Right atrium auricular region (tissue), 2 donors: ENCODE measurements around the gene AR. TPM values are rescaled to one million over a fixed set of nuclear protein-coding genes. Genes with fewer than 3 reads are reported as not detected.

Experiments used
- DNase-seq: peaks from one replicate; pipeline ENCODE4 v3.0.0-alpha.2; 2019; ENCODE audit warnings: low spot score
- H3K27ac ChIP-seq, 2 donors: fragments of 200-600 bp; sonication (generic); 1 replicate in 1 of 2; 2 replicates in 1 of 2; pipeline ENCODE4 v1.5.1; 2016 to 2019
- H3K27me3 ChIP-seq, 2 donors: fragments of 200-600 bp; sonication (generic); one replicate each; pipeline versions ENCODE4 v1.5.1 to v1.6.0; 2017 to 2019
- H3K36me3 ChIP-seq: fragments of 200-600 bp; sonication (generic); one replicate; pipeline ENCODE4 v1.5.1; 2016
- H3K4me1 ChIP-seq, 2 donors: fragments of 200-600 bp; sonication (generic); one replicate each; pipeline versions ENCODE4 v1.5.1 to v1.6.0; 2017 to 2019
- H3K4me3 ChIP-seq, 2 donors: fragments of 200-600 bp; sonication (generic); 1 replicate in 1 of 2; 2 replicates in 1 of 2; pipeline ENCODE4 v1.5.1; 2017 to 2019; ENCODE audit warnings: mild to moderate bottlenecking in 1 of 2, moderate library complexity in 1 of 2
- H3K9me3 ChIP-seq, 2 donors: fragments of 200-600 bp; sonication (generic); one replicate each; pipeline ENCODE4 v1.5.1; 2019
- total RNA-seq, 2 donors: library from RNA; depleted of rRNA; stranded (reverse); fragments of >200 nt; gene quantifications; one replicate each; pipeline ENCODE4 v1.1.0, GENCODE V29; 2016
- TF ChIP-seq, protein P1 (sequence below), 2 donors: fragments of 200-600 bp; sonication (generic); IDR thresholded peaks; one replicate each; pipeline ENCODE4 v1.5.1; 2019; ENCODE audit warnings: antibody characterized with exemption in 2 of 2

Gene AR
- total RNA-seq, 2 donors from 2014 or later: 7.9 to 9.1 TPM

DNA sequence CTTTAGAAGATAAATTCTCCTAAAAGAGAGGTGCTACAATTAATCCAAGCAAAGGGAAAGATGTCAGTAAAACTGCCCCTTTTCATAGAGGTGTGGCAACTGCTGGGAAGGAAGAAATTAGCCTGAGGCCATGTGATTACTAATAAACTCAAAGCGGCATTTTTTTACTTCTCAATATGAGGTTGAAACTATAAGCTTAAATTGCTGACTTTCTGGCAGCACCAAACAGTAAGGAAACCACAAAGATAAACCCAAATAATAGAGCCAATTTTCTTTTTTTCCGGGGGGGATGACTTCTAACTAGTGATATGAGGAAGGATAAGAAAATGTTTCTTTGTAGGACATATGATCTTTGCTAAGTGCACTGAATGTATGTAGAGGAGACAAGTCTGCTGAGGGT is 30.9 kb downstream of the AR start:
- TF ChIP-seq, protein P1, sequence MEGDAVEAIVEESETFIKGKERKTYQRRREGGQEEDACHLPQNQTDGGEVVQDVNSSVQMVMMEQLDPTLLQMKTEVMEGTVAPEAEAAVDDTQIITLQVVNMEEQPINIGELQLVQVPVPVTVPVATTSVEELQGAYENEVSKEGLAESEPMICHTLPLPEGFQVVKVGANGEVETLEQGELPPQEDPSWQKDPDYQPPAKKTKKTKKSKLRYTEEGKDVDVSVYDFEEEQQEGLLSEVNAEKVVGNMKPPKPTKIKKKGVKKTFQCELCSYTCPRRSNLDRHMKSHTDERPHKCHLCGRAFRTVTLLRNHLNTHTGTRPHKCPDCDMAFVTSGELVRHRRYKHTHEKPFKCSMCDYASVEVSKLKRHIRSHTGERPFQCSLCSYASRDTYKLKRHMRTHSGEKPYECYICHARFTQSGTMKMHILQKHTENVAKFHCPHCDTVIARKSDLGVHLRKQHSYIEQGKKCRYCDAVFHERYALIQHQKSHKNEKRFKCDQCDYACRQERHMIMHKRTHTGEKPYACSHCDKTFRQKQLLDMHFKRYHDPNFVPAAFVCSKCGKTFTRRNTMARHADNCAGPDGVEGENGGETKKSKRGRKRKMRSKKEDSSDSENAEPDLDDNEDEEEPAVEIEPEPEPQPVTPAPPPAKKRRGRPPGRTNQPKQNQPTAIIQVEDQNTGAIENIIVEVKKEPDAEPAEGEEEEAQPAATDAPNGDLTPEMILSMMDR (IDR thresholded peaks at IDR 0.05): no peak
- Histone ChIP-seq H3K27ac (no peak overlapping the region), H3K36me3 (no peaks in the 10 kb centered on the region), H3K9me3 (no peaks in the 10 kb centered on the region), H3K4me3 (no peak overlapping the region), H3K27me3 (no peaks in the 10 kb centered on the region), H3K4me1 (no peaks in the 10 kb centered on the region)
- no peak for DNase-seq

DNA sequence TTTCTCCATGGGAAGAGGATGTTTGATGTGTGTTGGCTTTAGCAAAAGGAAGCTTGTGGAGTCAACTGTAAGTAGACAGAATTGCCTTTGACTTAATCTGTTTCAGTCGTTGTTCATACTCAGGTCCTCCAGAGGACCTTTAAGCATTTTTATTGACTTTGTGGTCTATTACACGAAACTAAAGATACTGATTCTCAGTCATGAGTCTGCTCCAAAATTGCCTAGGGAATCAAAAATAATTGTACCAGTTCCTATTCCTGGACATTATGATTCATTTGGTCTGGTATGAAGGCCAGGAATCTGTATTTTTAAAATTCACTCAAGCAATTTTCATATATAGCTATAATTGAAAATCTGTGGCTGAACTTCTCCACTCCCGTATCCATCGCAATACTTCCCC is 38.6 kb downstream of the AR start:
- H3K27ac ChIP-seq: no peak overlapping the region
- no peak for DNase-seq
- no peaks in the 10 kb centered on the region for H3K9me3 ChIP-seq
- no peaks in the 10 kb centered on the region for H3K36me3 ChIP-seq
- H3K4me3 ChIP-seq: no peak overlapping the region
- H3K4me1 ChIP-seq: no peaks in the 10 kb centered on the region
- TF ChIP-seq, protein P1 (IDR thresholded peaks at IDR 0.05): no peak
- no peaks in the 10 kb centered on the region for H3K27me3 ChIP-seq

DNA sequence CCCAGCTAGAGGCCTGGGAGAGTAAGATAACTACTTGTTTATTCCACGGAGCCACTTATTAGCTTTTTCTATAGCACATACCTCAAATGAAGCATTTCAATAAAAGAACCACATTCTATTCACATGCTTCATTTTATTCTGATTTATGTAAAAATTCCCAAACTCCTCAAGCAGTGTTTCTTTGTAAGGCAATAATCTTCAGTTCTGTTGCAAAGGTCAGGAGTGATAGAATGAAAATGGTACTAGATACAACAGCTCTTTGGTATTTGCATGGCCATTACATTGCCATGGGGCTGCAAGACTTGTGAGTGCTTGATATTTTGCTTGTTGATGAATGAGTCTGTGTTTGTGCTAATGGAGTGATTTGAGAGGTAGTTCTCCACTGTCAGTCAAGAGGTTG is 39.4 kb downstream of the AR start:
- H3K27ac ChIP-seq: no peak overlapping the region
- no peaks in the 10 kb centered on the region for H3K4me1 ChIP-seq
- H3K4me3 ChIP-seq: no peak overlapping the region
- H3K9me3 ChIP-seq: no peaks in the 10 kb centered on the region
- TF ChIP-seq, protein P1 (IDR thresholded peaks at IDR 0.05): no peak
- no peaks in the 10 kb centered on the region for H3K27me3 ChIP-seq
- no peaks in the 10 kb centered on the region for H3K36me3 ChIP-seq
- no peak for DNase-seq

DNA sequence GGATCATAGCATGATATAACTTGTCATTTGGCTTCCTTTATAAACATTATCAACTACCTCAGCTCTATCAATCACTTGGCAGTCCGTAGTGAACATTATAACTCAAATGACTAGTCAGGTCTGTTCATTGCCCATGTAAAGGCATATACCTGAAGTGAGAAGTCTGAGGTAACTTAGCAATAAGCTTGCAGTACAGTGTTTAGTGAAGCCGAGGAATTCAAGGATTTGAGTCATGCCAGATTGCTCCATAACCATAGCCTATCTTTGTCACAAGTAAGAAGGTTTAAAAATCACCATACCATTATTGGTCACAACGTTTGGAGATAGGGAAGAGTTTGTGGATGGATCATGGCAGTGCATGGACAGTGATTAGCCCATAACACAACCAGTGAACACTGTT is 41.6 kb downstream of the AR start:
- H3K4me1 ChIP-seq: no peaks in the 10 kb centered on the region
- DNase-seq: no peak
- no peak overlapping the region for H3K27ac ChIP-seq
- TF ChIP-seq, protein P1 (IDR thresholded peaks at IDR 0.05): no peak
- H3K27me3 ChIP-seq: no peaks in the 10 kb centered on the region
- H3K36me3 ChIP-seq: no peaks in the 10 kb centered on the region
- H3K4me3 ChIP-seq: no peak overlapping the region
- no peaks in the 10 kb centered on the region for H3K9me3 ChIP-seq

DNA sequence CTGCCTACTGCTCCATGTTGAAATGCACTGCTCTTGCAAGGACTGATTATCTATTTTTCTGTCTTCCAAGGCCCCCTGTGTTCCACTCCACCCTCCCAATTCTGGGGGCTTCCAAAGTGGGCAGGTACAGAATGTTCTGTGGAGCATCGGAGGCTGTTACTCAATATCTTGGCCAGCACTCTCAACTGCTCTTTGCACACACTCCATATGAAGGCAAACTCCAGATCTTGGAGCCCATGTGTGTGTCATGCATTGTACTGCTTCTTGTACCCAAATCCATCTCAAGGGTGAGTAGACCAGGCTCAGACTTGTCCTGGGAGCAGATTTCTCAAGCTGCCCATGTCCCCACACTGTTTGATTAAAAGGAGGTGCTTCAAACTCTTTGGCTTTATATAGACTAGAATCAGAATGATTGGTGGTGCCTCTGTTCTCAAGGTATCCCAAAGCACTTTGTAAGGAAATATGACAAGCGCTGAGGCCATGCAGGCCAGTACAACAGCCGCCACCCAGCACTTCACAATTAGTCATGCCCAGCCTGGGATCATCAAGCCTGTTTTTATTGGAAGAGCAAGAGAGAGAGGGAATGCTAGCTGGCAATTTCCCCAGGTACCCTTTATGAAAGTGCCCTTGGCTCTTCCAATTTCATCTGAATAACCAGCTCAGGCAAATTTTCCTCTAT is 44.3 kb downstream of the AR start:
- H3K27me3 ChIP-seq: no peaks in the 10 kb centered on the region
- no peaks in the 10 kb centered on the region for H3K4me1 ChIP-seq
- H3K4me3 ChIP-seq: no peak overlapping the region
- TF ChIP-seq, protein P1 (IDR thresholded peaks at IDR 0.05): no peak
- H3K9me3 ChIP-seq: no peaks in the 10 kb centered on the region
- H3K36me3 ChIP-seq: no peaks in the 10 kb centered on the region
- peak overlapping the region in 1 of 2 donors; percentile 40 for H3K27ac ChIP-seq
- no peak for DNase-seq
